K562 treated with DMSO at 1 percent for 4 hours (cell line): ENCODE data around the gene CD7. TPM values are rescaled to one million over a fixed set of nuclear protein-coding genes. Genes with fewer than 3 reads are reported as not detected.

ENCODE experiments used
- total RNA-seq: library from RNA; unstranded; fragments of 300-600 nt; gene quantifications from 2 replicates; pipeline ENCODE4 v1.2.3, GENCODE V29; 2022; ENCODE audit not compliant: insufficient read depth

The CD7 gene
- total RNA-seq, result 0.76 TPM in 1 of 2 replicates, not detected in the other

DNA sequence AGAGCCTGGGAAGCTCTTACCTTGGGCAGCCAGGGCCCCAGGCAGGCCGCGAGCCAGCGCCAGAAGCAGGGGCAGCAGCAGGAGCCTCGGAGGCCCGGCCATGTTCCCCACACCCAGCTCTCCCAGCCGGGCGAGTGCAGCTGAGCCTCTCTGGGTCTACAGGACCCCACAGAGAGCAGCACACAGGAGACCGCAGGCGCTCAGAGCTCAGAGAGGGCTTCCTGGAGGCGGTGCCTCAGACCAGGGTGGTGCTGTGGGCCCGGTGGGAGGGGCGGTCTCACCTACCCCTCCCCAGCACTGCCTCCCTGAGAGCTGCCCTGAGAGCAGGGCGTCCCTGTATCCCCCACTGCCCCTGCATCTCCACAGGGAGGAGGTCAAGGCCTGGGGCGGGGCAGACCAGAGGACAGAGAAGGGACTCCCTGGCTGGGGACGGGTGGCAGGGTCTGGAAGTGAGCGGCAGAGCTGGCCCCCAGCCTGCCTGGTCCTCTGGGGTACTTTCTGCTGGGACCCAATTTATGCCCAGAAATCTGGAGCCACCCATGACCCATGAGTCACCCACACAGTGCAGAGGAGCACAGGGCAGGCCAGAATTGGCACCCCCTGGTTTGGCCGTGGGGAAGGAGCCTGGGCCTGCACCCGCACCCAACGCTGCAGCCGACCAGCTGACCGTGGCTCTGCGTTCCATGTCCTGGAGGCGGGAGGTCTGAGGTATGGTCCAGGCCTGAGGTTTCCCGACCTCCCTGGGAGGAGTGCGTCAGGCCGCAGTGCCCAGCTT, at the start of gene CD7:
Gene CD7 (minus strand): TSS at position 215 of the 775 bp plus-strand sequence. CDS start 113 bp downstream, at position 102.

DNA sequence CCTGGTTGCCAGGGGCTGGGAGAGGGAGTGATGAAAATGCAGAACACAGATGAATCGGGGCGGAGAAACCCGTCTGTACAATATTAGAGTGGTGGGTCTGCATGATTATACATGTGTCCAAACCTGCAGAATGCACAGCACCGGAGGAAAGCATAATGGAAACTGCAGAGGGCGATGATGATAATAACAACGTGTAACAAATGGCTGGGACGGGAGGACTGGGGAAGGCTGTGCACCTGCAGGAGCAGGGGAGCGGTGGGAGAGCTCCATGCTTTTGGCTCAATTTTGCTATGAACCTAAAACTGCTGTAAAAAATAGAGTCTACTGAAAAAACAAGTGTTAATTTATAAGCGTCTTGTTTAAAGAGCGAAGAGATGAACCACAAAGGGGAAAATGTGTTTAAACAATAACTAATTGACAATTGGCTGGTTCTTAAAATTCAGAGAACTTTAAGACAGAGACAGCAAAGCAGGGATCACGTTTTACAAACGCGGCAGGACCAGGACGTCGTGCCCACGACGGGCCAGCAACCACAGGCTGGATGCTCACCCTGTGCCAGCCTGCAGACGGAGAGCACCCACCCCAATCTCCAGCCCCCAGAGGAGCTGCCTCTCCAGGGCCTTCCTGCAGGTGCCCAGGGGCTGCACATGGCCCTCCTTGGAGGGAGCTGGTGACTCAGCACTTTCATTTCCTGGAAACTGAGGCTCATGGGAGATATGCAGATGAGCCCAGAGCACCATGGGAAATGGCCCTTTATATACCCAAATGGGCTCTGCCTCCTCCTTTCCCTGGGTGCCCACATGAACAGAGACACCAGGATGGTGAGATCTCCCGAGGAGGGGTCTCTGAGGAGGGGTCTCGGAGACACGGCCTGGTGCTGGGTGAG, 41.3 kb upstream of the CD7 start, which contains the start of gene TEX19:
Gene TEX19 (plus strand): TSS at position 783 of the 886 bp plus-strand sequence. CDS start 2,904 bp downstream, outside the sequence.

DNA sequence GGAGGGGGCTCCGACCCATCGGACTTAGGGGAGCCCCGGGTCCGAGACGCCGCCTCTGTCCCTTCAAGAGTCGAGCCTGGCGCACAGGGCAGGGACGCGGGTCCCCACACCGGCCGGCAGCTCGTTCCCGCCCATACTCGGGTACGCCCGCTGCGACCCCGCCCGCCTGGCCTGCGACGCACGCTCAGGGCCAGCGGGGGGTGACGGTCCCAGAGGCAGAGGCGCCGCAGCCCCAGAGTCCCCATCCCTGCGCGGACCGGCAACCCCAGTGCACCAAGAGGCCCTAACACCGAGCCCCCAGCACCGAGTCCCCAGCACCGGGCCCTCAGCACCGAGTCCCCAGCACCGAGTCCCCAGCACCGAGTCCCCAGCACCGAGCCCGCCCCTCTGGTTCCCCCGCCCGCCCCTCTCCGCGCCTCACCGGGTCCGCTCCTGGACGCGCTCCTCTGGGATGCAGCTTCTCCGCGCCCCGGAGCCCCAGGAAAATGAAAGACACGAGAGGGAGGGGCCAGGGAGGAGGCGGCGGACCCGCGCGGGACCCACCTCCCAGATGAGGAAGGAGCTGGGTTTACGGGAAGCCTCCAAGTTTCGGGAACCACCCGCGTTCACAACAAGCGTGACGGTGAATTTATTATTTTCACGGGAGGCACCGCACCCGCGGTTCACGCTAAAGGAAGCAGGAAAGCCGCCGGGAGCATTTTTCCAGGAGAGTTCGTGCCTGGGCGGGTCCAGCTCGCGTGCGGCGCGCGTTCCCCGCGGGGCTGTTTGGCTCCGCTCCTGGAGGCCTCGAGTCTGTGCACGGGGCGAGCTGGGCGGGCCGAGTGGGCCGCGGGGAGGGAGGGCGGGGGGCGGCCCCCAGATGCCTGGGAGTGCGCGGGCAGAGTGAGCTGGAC, 16.1 kb upstream of the CD7 start, which contains the start of gene SECTM1:
Gene SECTM1 (minus strand): TSS at position 488 of the 893 bp plus-strand sequence. CDS start 6,526 bp downstream, outside the sequence.

DNA sequence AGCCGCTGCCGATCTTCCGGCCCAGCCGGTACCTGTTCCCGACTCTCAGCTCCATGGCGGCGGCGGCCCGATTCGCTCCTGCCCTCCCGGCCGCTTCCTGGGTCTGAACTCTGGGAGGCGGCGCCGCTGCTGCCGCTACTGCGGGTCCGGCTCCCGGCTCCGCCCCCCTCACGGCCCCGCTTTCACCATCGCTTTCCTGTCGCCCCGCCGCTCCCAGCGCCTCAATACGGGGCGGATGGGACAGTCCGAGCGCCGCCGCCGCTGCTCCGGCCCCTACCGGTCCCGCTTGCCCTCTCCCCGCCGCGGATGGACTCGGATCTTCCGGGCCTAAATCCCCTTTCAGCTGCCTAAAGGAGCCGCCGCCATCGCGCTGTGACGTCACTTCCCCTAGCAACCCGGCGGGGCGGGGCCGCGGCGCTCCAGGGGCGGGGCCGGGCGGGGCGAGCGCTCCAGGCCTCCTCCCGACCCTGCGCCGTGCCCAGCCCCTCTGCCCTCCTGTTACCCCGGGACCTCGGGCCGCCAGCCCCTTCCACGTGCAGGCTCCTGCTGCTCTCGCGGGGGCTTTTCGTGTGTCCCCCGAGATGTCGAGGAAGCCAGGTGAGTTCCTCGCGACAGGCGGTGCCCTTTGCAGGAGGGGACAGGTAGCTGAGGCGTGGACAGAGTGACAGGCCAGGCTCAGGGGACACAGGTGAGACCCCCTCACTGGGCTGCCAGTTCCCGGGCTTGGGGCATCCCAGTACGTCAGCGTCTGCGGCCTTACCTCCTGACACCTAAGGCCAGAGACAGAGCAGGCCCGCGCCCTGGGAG, 43.9 kb downstream of the CD7 start, which contains the start of gene CSNK1D:
Gene CSNK1D (minus strand): TSS at position 374 of the 807 bp plus-strand sequence. CDS start 319 bp downstream, at position 55.

Other genes with a start within 250 kb of the CD7 start
- gene FASN, start 219.4 kb downstream of the CD7 start, total RNA-seq, result 146 and 202 TPM in 2 replicates
- 10.3 TPM in 2 replicates for gene CCDC57, start 104.8 kb downstream of the CD7 start, total RNA-seq
- gene SLC16A3, start 88.6 kb downstream of the CD7 start, total RNA-seq, result 2.8 and 7.4 TPM in 2 replicates
- gene CSNK1D, start 43.9 kb downstream of the CD7 start, total RNA-seq, result 106 and 131 TPM in 2 replicates
- not detected in 2 replicates for gene SECTM1, start 16.2 kb upstream of the CD7 start, total RNA-seq
- 2.2 and 3.4 TPM in 2 replicates for gene TEX19, start 41.6 kb upstream of the CD7 start, total RNA-seq
- not detected in 2 replicates for gene UTS2R, start 54.2 kb upstream of the CD7 start, total RNA-seq
- 28.1 and 33.3 TPM in 2 replicates for gene HEXD, start 100.7 kb upstream of the CD7 start, total RNA-seq
- gene OGFOD3, start 101.0 kb upstream of the CD7 start, total RNA-seq, result 21.4 and 23.5 TPM in 2 replicates
- gene CYBC1, start 133.1 kb upstream of the CD7 start, total RNA-seq, result 52.6 and 57.0 TPM in 2 replicates
- gene NARF, start 141.1 kb upstream of the CD7 start, total RNA-seq, result 333 and 389 TPM in 2 replicates
- 49.9 and 59.4 TPM in 2 replicates for gene FOXK2, start 202.1 kb upstream of the CD7 start, total RNA-seq